NCI-H446 (cell line): ENCODE data around the gene SIKE1.
"Not testable (repeated sequence)": the region's sequence is repeated elsewhere in the genome, so short reads cannot be mapped to it uniquely, and the experiment has no call there.

Experiments
- DNase-seq, 2 experiments: peaks; one replicate each; lab custom pipeline; 2025; lab: John Stamatoyannopoulos, UW

Gene SIKE1

DNA sequence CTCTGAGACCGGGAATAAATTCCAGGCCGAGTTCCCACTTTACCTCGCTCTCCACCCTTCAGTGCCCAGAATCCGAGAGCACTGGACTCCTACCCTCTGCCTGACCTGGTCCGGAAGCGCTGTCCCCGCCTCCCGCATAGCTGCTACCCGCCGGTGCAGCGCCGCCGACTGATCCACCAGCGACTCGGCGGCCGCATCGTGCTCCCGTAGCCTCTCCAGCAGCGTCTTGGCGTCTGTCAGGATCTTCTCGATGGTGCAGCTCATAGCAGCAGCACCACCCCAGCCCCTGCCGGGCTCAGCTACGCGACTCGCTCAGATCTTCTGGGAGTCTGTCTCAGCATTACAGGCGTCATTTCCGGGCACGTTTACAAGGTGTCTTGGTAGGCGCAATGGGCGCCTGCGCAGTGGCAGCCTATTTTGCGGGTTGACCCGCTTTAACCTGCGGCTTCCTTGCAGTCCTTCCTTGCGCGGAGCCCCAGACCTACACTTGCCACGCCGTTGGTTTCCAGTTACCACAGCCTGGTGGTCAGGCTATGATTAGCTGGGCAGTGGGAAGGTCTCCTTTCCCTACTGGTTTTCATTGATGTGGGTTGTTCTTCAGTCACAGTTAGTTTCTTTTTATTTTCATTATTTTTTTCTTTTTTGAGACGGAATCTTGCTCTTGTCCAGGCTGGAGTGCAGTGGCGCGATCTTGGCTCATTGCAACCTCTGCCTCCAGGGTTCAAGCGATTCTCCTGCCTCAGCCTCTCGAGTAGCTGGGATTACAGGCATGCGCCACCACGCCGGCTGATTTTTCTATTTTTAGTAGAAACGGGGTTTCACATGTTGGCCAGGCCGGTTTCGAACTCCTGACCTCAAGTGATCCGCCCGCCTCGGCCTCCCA lies at the start of gene SIKE1:
Gene SIKE1, minus strand, starts transcription at position 342 of the 883 bp plus-strand sequence. Its CDS starts 78 bp downstream, at position 264.
- DNase-seq: peak; percentile 92 to 95

DNA sequence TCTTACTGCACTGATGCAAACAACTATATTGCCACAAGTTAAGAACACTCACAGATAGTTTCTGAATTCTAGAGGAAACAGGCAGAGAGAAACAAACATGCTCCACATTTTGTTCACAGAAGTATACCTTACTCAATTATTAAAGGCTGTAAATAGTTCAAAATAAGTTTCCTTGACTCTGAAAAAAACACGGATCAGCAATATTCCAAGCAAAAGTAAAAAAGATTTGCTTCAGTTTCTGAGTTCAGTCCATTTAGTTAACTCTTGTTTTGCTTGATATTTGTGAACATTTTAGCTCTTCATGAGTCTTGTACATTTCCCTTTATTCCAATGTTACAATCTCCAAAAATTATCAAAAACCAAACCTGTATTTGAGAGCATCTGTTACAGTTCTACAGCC lies 49.6 kb upstream of the SIKE1 start:
- DNase-seq: not testable (repeated sequence)

DNA sequence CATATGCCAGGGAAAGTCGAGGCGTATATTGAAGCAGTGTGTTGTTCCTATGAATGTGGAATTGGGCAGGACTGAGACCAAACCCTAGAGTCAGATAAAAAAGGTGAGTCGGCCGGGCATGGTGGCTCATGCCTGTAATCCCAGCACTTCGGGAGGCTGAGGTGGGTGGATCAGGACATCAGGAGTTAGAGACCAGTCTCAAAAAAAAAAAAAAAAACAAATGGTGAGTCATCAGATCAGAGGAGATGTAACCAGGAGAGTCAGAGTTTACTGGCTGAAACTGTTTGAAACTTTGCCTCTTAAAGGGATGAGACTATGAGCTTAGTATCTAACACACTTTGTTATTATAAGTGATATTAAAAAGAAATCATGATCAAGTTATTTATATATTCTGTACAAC lies 47.8 kb upstream of the SIKE1 start:
- no peak for DNase-seq

DNA sequence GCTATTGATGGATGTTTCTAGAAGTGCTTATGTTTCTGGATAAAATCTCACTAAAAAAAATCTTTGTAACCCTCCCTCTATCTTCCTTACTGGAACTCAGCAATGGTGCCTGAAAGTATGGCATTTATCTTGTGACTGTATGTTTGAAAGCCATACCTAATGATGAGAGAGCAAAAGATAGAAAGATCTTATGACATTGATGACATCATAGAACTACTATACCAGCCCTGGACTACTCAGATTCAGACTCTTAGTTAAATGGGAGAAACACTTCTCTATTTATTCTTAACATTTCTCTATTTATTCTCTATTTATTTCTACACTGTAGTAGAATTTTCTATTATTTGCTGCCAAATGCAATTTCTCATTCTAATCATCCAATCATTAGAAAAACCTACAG lies 41.5 kb upstream of the SIKE1 start:
- no peak for DNase-seq

DNA sequence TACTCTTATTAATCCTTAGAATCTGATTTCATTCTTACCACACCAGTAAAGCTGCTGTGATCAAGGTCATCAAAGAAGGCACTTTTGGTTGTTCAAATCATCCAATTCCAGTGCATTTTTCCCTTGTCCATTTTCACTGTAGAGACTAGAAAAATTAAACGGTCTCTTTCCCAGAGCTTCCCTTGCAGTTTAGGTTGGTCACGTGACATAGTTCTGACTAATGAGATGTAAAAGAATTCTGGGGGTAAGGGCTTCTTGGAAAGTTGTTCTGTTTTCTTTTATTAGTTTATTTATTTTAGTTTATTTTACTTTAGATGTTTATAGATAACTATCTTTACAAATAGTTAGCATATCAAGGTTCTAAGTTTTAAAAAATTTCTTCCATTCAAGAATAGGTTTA lies 39.9 kb upstream of the SIKE1 start:
- DNase-seq: no peak

DNA sequence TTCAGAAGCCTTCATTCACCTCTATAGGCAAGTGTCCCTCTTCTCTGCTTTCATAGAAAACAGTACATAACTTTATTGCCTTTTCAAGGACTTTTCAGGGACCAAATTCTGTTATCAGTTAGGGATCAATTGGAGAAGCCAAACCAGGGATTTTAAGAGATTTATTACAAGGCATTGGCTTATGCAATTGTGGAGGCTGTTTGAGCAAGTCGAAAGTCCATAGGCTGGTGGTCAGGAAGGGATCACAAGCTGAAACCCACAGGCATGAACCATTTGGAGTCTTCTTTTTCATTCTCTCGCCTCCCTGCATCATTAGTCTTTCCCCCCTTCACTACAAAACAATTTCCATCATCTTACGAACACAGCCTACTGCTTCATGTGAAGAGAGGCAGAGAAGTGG lies 39.4 kb upstream of the SIKE1 start:
- no peak for DNase-seq

DNA sequence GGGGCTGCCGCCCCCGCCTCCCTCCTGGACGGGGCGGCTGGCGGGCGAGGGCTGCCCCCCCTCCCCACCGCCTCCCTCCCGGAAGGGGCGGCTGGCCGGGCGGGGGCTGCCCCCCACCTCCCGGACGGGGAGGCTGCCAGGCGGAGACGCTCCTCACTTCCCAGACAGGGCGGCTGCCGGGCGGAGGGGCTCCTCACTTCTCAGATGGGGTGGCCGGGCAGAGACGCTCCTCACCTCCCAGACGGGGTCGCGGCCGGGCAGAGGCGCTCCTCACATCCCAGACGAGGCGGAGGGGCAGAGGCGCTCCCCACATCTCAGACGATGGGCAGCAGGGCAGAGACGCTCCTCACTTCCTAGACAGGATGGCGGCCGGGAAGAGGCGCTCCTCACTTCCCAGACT lies 24.0 kb upstream of the SIKE1 start:
- not testable (repeated sequence) for DNase-seq

DNA sequence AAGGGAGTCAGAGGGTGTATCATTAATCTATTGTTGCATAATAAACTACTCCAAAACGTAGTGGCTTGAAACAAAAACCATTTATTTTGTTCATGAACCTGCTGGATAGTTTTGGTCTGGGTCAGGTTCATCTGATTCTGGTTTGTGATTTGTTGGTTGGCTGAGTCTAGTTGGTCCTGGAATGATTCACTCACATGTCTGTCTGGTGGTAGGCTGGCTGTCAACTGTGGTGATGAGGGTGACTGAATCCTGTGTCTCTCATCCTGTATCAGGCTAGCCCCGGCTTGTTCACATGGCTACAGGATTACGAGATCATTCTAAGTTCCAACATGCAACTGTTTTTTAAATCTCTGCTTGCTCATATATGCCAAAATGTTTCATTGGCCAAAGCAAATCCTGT lies 22.5 kb upstream of the SIKE1 start:
- no peak for DNase-seq

DNA sequence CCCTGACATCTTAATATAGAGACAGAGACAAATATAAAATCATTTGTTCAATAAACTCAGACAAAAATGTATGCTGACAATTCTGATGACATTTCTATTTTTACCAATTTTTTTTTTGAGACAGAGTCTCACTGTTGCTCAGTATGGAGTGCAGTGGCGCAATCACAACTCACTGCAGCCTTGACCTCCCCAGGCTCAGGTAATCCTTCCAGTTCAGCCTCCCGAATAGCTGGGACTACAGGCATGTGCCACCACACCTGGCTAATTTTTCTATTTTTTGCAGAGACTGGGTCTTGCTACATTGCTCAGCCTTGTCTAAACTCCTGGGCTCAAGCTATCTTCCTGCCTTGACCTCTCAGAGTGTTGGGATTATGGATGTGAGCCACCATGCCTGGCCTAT lies 13.6 kb upstream of the SIKE1 start:
- DNase-seq: no peak

DNA sequence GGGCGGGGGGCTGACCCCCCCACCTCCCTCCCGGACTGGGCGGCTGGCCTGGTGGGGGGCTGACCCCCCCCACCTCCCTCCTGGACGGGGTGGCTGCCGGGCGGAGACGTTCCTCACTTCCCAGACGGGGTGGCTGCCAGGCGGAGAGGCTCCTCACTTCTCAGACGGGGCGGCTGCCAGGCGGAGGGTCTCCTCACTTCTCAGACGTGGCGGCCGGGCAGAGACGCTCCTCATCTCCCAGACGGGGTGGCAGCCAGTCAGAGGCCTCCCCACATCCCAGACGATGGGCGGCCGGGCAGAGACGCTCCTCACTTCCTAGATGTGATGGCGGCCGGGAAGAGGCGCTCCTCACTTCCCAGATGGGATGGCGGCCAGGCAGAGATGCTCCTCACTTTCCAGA lies 10.1 kb upstream of the SIKE1 start:
- not testable (repeated sequence) for DNase-seq

DNA sequence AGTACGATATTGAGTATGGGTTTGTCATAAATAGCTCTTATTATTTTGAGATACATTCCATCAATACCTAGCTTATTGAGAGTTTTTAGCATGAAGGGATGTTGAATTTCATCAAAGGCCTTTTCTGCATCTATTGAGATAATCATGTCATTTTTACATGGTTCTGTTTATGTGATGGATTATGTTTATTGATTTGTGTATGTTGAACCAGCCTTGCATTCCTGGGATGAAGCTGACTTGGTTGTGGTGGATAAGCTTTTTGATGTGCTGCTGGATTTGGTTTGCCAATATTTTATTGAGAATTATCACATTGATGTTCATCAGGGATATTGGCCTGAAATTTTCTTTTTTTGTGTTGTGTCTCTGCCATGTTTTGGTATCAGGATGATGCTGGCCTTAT lies 6.0 kb upstream of the SIKE1 start:
- not testable (repeated sequence) for DNase-seq

DNA sequence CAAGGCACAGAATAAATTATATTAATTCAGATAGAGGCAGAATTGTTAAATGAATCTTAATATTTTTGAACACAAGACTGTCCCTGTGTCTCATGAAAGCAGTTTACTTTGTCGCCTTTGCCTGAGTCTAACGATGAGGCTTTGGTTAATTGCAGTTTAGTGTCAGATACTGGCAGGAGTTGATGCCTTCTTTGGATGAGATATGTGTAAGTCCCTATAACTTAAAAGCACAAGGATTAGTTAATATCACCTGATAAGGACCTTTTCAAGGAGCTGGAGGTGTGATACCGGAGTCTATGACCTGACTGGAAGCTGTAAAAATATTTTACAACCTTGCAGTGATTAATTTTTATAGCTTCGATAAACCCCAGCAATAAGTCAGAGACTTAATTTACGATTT lies 2.0 kb upstream of the SIKE1 start:
- DNase-seq: no peak

DNA sequence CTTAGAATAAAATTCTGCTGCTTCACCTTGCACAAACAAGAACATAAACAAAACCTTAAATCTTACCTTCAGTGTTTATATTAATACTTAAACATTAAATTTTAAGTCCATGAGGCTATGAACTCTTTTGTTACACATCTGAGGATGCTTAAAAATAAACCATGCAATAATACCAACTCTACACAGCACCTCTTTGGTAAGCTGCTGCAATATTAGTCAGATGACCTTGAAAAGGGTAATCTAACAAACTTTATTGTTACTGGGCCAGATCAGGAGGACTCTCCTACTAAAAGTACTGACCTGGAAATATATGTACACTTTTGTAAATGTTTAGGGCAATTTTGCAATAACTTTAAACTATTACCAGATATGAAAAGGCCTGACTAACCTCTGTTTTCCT lies 763 bp downstream of the SIKE1 start:
- DNase-seq: no peak

DNA sequence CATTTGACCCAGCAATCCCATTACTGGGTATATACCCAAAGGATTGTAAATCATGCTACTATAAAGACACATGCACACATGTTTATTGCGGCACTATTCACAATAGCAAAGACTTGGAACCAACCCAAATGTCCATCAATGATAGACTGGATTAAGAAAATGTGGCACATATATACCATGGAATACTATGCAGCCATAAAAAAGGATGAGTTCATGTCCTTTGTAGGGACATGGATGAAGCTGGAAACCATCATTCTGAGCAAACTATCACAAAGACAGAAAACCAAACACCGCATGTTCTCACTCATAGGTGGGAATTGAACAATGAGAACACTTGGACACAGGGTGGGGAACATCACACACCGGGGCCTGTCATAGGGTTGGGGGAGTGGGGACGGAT lies 3.8 kb downstream of the SIKE1 start:
- DNase-seq: not testable (repeated sequence)

DNA sequence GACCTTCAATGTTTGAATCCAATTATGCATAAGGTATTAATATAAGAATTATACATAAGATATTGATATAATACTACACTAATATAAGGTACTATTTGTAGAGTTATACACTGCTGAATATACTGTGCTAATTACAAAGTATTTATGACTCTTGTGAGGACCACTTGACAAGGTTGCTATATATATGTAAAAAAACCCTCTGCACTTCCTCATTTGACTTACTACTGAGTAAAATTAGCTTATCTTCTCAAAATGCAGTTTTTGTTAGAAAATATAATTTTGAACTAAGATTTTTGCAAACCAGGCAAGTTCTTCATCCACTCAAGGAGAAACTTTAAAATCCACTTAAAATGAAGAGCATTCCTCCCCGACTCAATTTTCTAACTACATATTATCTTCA lies 8.5 kb downstream of the SIKE1 start:
- no peak for DNase-seq

DNA sequence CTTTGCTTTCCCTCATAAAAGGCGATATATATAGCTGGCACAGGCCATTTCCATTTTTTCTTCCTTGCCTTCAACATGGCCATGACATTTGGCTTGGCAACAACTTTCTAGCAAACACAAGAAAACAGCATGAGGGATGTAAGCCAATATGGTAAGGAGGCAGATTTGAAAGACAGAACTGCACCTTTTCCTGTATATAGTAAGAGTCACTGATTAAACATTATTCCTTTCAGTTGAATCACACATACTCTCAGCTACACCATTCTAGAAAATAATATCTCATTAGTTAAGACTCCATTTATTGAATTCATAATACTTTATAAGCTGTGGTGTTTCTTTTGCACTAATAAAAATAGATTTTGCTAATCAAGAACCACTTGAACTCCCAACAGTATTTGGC lies 9.5 kb downstream of the SIKE1 start:
- no peak for DNase-seq

DNA sequence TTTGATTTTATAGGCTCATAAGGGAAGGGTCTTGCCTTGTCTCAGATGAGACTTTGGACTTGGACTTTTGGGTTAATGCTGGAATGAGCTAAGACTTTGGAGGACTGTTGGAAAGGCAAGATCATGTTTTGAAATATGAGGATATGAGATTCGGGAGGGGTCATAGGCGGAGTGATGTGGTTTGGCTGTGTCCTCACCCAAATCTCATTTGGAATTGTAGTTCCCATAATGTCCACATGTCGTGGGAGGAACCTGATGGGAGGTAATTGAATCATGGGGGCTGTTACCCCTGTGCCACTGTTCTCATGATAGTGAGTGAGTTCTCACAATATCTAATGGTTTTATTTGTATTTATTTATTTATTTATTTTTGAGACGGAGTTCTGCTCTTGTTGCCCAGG lies 15.8 kb downstream of the SIKE1 start:
- DNase-seq: no peak

DNA sequence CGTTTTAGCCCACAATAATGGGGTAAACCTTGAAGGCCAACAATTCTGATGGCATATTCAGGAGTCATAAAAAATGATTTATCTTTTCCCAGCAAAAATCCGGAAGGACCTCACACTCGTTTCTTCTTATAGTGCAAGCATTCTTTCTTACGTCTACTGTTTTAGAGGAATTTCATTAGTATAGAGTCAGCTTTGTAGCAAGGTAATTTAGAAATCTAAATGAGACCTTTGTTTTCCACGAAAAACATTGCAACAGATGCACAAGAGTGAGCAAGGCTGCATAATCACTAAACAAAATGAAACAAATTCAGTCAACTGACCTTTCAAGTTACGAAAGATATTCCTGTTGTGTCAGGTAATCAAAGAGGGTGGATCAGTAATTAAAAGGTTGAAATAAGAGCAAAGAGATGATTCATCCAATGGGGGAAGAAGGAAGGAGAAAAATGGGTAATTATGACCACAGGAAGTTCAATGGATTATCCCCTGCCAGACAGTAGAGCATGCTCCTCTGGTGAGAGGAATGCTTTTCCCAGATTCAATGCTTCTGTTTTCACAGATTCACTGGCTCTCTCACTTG lies 22.1 kb downstream of the SIKE1 start:
- no peak for DNase-seq

DNA sequence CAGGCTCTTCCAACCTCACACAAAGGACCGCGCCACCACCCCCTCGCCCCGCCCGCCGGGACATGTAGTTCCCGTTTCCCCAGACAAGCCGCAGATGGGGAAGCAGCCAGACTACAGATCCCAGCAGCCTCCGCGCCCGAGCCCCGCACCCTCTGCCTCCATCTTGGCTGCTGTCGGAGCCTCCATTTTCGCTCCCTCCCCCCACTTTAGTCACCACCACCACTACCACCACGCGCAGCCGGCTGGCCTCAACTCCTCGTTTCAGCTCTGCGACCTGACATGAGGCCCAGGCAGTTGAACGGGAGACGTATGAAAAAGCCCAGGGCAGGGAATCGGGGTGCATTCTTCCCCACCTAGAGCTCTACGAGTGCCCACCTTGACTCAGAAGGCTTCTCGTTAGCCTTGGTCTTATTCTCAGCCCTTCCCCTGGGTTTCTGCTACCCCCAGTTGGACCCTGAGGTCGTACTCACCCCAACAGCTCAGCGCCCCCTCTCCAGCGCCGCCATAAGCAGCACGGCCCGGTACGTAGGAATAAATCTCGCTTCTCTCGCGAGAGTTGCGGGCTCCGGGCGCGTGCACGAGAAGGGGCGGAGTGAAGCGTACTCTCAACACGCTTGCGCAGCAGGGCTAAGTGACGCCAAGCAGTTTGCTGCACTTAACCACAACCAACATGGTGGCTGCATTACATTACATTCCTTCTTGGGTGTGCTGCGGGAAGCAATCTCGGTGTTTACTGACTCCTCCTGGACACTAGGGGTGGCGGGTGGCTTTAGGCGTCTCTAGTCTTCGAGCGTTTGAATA lies 22.8 kb downstream of the SIKE1 start, which contains the start of gene CSDE1:
Gene CSDE1, minus strand, starts transcription at position 530 of the 801 bp plus-strand sequence. CDS start 18,094 bp downstream, outside the sequence.
- peak; percentile 99 for DNase-seq

DNA sequence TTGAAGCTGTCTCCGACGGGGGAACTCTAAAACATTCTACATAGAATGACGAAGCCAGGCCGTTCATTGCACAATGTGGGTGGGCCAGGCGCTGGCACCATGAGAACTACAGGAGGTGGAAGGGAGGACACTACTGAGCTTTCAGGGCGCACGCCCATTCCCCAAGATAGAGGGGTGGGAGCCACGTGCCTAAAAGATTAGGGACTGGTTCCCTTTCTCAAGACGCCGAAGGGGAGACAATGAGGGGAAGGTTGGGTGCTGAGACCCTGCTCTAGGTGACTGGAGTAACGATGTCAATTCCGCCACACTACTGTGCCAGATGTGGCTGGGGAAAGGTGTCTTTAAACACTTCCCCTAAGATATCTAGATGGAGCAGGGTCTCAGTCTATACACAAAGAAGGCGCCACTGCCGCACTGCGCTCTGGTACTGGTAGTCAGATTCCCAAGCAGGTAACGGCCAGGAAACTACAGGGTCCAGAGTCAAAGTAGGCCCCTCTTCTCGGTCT lies 23.5 kb downstream of the SIKE1 start:
- DNase-seq: no peak

DNA sequence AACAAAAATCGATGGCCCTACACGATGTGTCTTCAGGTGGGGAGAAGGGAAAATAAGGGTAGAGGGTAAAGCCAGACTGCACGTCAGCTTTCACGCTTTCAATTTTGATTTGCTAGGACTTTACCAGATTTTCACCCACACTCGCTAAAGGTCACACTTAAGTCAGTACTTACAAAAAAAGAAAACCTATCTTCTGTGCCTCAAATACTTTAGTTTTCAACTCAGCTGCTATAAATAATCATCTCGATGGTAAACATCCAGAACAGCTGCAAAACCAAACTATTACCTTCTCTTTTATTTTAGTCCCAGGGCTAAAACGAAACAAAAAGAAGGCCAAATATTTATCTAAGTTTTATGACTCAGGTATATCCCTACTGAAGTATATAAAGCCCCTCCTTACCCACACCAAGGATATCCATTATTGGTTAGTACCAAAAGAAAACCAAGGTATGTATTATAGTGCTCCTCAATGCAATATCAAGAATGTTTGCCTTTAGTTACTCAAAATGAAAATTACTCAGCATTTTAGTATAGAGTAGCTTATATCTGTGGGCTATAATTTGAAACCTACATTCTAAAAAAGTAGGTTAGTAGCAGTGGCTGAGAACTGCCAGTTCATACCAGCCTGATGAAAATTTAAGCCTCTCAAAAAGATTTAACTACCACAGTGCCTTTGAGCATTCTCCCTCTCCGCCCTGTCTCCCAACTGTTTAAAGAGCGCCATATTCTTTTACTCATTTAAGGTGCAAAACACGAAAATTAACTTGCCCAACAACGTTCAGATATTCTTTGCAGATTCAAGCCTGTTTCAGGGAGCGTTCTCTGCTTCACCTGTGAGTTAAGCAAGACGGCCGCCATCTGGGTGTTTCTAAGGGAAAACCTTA lies 24.2 kb downstream of the SIKE1 start:
- DNase-seq: no peak
